Mesenchymal stem cell (in vitro differentiated cells and primary cell): ENCODE results near the gene HLA-A.
A peak's percentile ranks its signal among the peaks of the same experiment; 100 is the strongest.
"Not testable (repeated sequence)": the region's sequence is repeated elsewhere in the genome, so short reads cannot be mapped to it uniquely, and the experiment has no call there.

Source experiments
- DNase-seq: peaks from one replicate; pipeline ENCODE4 v3.0.0-alpha.2; 2013
- H2AFZ ChIP-seq: one replicate; pipeline ENCODE4 v1.6.1; 2013; ENCODE audit warnings: low read depth, mild to moderate bottlenecking, control low read depth, inconsistent platforms, low read length, moderate library complexity
- H2AK5ac ChIP-seq: 2 replicates; pipeline ENCODE4 v1.6.1; 2013; ENCODE audit warnings: low read length, moderate library complexity, mild to moderate bottlenecking, inconsistent platforms; ENCODE audit not compliant: severe bottlenecking
- H2BK120ac ChIP-seq: one replicate; pipeline ENCODE4 v1.6.1; 2013; ENCODE audit warnings: low read depth, mild to moderate bottlenecking, inconsistent platforms, low read length, moderate library complexity
- H2BK12ac ChIP-seq, 2 experiments: one replicate each; pipeline ENCODE4 v1.6.1; 2013; ENCODE audit warnings: inconsistent platforms in 2 of 2, low read length in 2 of 2, mild to moderate bottlenecking in 2 of 2, moderate library complexity in 2 of 2, control low read depth in 1 of 2
- H2BK15ac ChIP-seq: one replicate; pipeline ENCODE4 v1.6.1; 2013; ENCODE audit warnings: mild to moderate bottlenecking, low read depth, inconsistent platforms; ENCODE audit not compliant: poor library complexity, severe bottlenecking
- H2BK5ac ChIP-seq: 2 replicates; pipeline ENCODE4 v1.6.1; 2013; ENCODE audit warnings: low read depth, mild to moderate bottlenecking, low read length, control low read depth, inconsistent platforms; ENCODE audit not compliant: poor library complexity, severe bottlenecking
- H3K14ac ChIP-seq, 2 experiments: one replicate each; pipeline ENCODE4 v1.6.1; 2013; ENCODE audit warnings: inconsistent platforms in 2 of 2, low read length in 2 of 2, control low read depth in 1 of 2, mild to moderate bottlenecking in 1 of 2, moderate library complexity in 1 of 2
- H3K18ac ChIP-seq, 2 experiments: one replicate each; pipeline ENCODE4 v1.6.1; 2013; ENCODE audit warnings: inconsistent platforms in 2 of 2, low read length in 2 of 2, control low read depth in 1 of 2, low read depth in 1 of 2, mild to moderate bottlenecking in 1 of 2
- H3K23ac ChIP-seq, 2 experiments: one replicate each; pipeline ENCODE4 v1.6.1; 2013; ENCODE audit warnings: inconsistent platforms in 2 of 2, low read length in 2 of 2, mild to moderate bottlenecking in 2 of 2, moderate library complexity in 2 of 2, control low read depth in 1 of 2
- H3K27ac ChIP-seq: 2 replicates; pipeline ENCODE4 v1.5.1; 2013; ENCODE audit warnings: mild to moderate bottlenecking, moderate library complexity, low read length, control low read depth, inconsistent platforms; ENCODE audit not compliant: poor library complexity, severe bottlenecking
- H3K27me3 ChIP-seq, 2 experiments: 2 replicates each; pipeline versions ENCODE4 v1.6.1 to v1.7.0; 2013; ENCODE audit warnings: low read length in 2 of 2, mild to moderate bottlenecking in 2 of 2, moderate library complexity in 2 of 2, control low read depth in 1 of 2, inconsistent platforms in 1 of 2; ENCODE audit not compliant: control insufficient read depth in 1 of 2, insufficient read depth in 1 of 2
- H3K36me3 ChIP-seq, 2 experiments: 2 replicates each; pipeline versions ENCODE4 v1.6.1 to v1.7.0; 2013; ENCODE audit warnings: low read length in 2 of 2, control low read depth in 1 of 2, inconsistent platforms in 1 of 2, low read depth in 1 of 2, mild to moderate bottlenecking in 1 of 2; ENCODE audit not compliant: insufficient read depth in 2 of 2, control insufficient read depth in 1 of 2
- H3K4ac ChIP-seq, 2 experiments: one replicate each; pipeline ENCODE4 v1.6.1; 2013; ENCODE audit warnings: inconsistent platforms in 2 of 2, low read length in 2 of 2, mild to moderate bottlenecking in 2 of 2, moderate library complexity in 2 of 2, control low read depth in 1 of 2, low read depth in 1 of 2
- H3K4me1 ChIP-seq: 2 replicates; pipeline ENCODE4 v1.6.1; 2013; ENCODE audit warnings: low read depth, low read length, control low read depth; ENCODE audit not compliant: control insufficient read depth, insufficient read depth
- H3K4me2 ChIP-seq: 2 replicates; pipeline ENCODE4 v1.6.1; 2013; ENCODE audit warnings: low read length, mild to moderate bottlenecking, inconsistent platforms; ENCODE audit not compliant: poor library complexity, severe bottlenecking
- H3K4me3 ChIP-seq, 2 experiments: 2 replicates each; pipeline versions ENCODE4 v1.5.1 to v1.7.0; 2013; ENCODE audit warnings: low read length in 2 of 2, mild to moderate bottlenecking in 2 of 2, control low read depth in 1 of 2, low read depth in 1 of 2; ENCODE audit not compliant: insufficient read depth in 1 of 2
- H3K79me1 ChIP-seq: replicated peaks from 2 replicates; pipeline ENCODE4 v1.6.1; 2013; ENCODE audit warnings: mild to moderate bottlenecking, control low read depth, low read length, inconsistent platforms; ENCODE audit not compliant: poor library complexity, severe bottlenecking
- H3K9ac ChIP-seq: 2 replicates; pipeline ENCODE4 v1.7.0; 2013; ENCODE audit warnings: mild to moderate bottlenecking, low read length, moderate library complexity
- H3K9me3 ChIP-seq: 2 replicates; pipeline ENCODE4 v1.7.0; 2013; ENCODE audit warnings: mild to moderate bottlenecking, low read length; ENCODE audit not compliant: control insufficient read depth
- H4K8ac ChIP-seq: one replicate; pipeline ENCODE4 v1.6.1; 2013; ENCODE audit warnings: inconsistent platforms, mild to moderate bottlenecking, low read length, moderate library complexity
- H4K91ac ChIP-seq: one replicate; pipeline ENCODE4 v1.6.1; 2013; ENCODE audit warnings: mild to moderate bottlenecking, low read length, inconsistent platforms
- WGBS: methylation state at CpG from one replicate; pipeline ENCODE4 v1.1.7; 2013; ENCODE audit warnings: mixed read lengths; 5-methylcytosine and 5-hydroxymethylcytosine counted together

The HLA-A gene

GRCh38 chr6:29959467-29959866 lies 17.1 kb downstream of the HLA-A start:
- no peak overlapping the region for H2BK15ac ChIP-seq
- H3K4me3 ChIP-seq = no peak overlapping the region
- no peaks in the 10 kb centered on the region for H3K27me3 ChIP-seq
- H3K4me1 ChIP-seq = peaks cover 7% of the 10 kb centered on the region
- no peak overlapping the region for H4K8ac ChIP-seq
- no peak overlapping the region for H3K4me2 ChIP-seq
- no peak overlapping the region for H2BK12ac ChIP-seq
- H3K36me3 ChIP-seq = no peaks in the 10 kb centered on the region
- peaks cover 3% of the 10 kb centered on the region for H3K79me1 ChIP-seq
- H2BK120ac ChIP-seq = no peak overlapping the region
- no peaks in the 10 kb centered on the region for H3K9me3 ChIP-seq
- no peak overlapping the region for H4K91ac ChIP-seq
- no peak overlapping the region for H3K18ac ChIP-seq
- H2BK5ac ChIP-seq = no peak overlapping the region
- no peak overlapping the region for H3K9ac ChIP-seq
- no peak overlapping the region for H3K23ac ChIP-seq
- H3K27ac ChIP-seq = no peak overlapping the region
- H3K14ac ChIP-seq = no peak overlapping the region
- no peak for DNase-seq
- no peak overlapping the region for H2AK5ac ChIP-seq
- H2AFZ ChIP-seq = no peak overlapping the region
- no peak overlapping the region for H3K4ac ChIP-seq

- Histone ChIP-seq H2BK5ac (no peak overlapping the region), H2AK5ac (no peak overlapping the region), H4K8ac (no peak overlapping the region), H3K27me3 (no peaks in the 10 kb centered on the region), H2BK15ac (peak overlapping the region; percentile 60), H3K4ac (no peak overlapping the region), H3K79me1 (peaks cover 3% of the 10 kb centered on the region), H3K14ac (no peak overlapping the region), H3K18ac (no peak overlapping the region), H3K9me3 (no peaks in the 10 kb centered on the region), H3K4me3 (no peak overlapping the region), H2BK120ac (no peak overlapping the region), H3K36me3 (no peaks in the 10 kb centered on the region), H3K4me1 (peaks cover 5% of the 10 kb centered on the region), H2AFZ (no peak overlapping the region), H3K4me2 (no peak overlapping the region), H3K23ac (no peak overlapping the region), H3K27ac (no peak overlapping the region), H3K9ac (no peak overlapping the region), H4K91ac (no peak overlapping the region), H2BK12ac (no peak overlapping the region)
- 100% methylated on average over 1 of the region's 1 CpG for WGBS
- no peak for DNase-seq
Observed at GRCh38 chr6:29961966-29962365, 19.6 kb downstream of the HLA-A start.

- H2BK5ac ChIP-seq, H3K4me3 ChIP-seq, H3K27me3 ChIP-seq, H3K9ac ChIP-seq, H3K79me1 ChIP-seq, H3K4me2 ChIP-seq, H3K23ac ChIP-seq, DNase-seq, H3K14ac ChIP-seq, H3K4me1 ChIP-seq, H3K27ac ChIP-seq, H3K9me3 ChIP-seq, H3K4ac ChIP-seq, H3K36me3 ChIP-seq, H4K91ac ChIP-seq, H2BK120ac ChIP-seq, H2BK12ac ChIP-seq, H2BK15ac ChIP-seq, H2AK5ac ChIP-seq, H4K8ac ChIP-seq, H2AFZ ChIP-seq: not testable (repeated sequence)
- H3K18ac ChIP-seq = peak overlapping the region in 1 of 2 experiments; percentile 33
- 83% methylated on average over 1 of the region's 2 CpGs for WGBS
Observed at GRCh38 chr6:29963697-29964096, 21.4 kb downstream of the HLA-A start.

GRCh38 chr6:29964518-29964886 lies 22.2 kb downstream of the HLA-A start:
- no peak overlapping the region for H3K14ac ChIP-seq
- 0% methylated on average over 2 of the region's 3 CpGs for WGBS
- peaks cover 3% of the 10 kb centered on the region for H3K79me1 ChIP-seq
- peak overlapping the region; percentile 21 for H2BK5ac ChIP-seq
- no peak overlapping the region for H4K8ac ChIP-seq
- H2AK5ac ChIP-seq = peak overlapping the region; percentile 5
- peak overlapping the region in 1 of 2 experiments; percentile 72 for H2BK12ac ChIP-seq
- H2BK15ac ChIP-seq = no peak overlapping the region
- no peaks in the 10 kb centered on the region for H3K9me3 ChIP-seq
- H3K4me3 ChIP-seq = peak overlapping the region in 1 of 2 experiments; percentile 75
- H4K91ac ChIP-seq = no peak overlapping the region
- no peaks in the 10 kb centered on the region for H3K27me3 ChIP-seq
- H3K4me2 ChIP-seq = peak overlapping the region; percentile 75
- H2BK120ac ChIP-seq = no peak overlapping the region
- H3K4me1 ChIP-seq = peaks cover 7% of the 10 kb centered on the region
- H3K4ac ChIP-seq = peak overlapping the region in 1 of 2 experiments; percentile 58
- no peak overlapping the region for H3K23ac ChIP-seq
- H3K9ac ChIP-seq = peak overlapping the region; percentile 85
- no peak overlapping the region for H2AFZ ChIP-seq
- peak overlapping the region in 1 of 2 experiments; percentile 21 for H3K18ac ChIP-seq
- no peak for DNase-seq
- H3K27ac ChIP-seq = peak overlapping the region; percentile 100
- H3K36me3 ChIP-seq = no peaks in the 10 kb centered on the region
